A172 (cell line): Measurements from ENCODE around the gene PLEKHO2. TPM values are rescaled to one million over a fixed set of nuclear protein-coding genes. Genes with fewer than 3 reads are reported as not detected.

Experiments
- DNase-seq: peaks from one replicate; pipeline ENCODE4 v3.0.0-alpha.2; 2015; ENCODE audit warnings: low spot score
- total RNA-seq: library from RNA; depleted of rRNA; stranded (reverse); fragments of >200 nt; shearing (Covaris generic); gene quantifications from 2 replicates; pipeline ENCODE4 v1.2.3, GENCODE V29; 2014; rRNA removed

The PLEKHO2 gene
- total RNA-seq, 1 experiment from 2014 or later: 15.2 TPM

DNA sequence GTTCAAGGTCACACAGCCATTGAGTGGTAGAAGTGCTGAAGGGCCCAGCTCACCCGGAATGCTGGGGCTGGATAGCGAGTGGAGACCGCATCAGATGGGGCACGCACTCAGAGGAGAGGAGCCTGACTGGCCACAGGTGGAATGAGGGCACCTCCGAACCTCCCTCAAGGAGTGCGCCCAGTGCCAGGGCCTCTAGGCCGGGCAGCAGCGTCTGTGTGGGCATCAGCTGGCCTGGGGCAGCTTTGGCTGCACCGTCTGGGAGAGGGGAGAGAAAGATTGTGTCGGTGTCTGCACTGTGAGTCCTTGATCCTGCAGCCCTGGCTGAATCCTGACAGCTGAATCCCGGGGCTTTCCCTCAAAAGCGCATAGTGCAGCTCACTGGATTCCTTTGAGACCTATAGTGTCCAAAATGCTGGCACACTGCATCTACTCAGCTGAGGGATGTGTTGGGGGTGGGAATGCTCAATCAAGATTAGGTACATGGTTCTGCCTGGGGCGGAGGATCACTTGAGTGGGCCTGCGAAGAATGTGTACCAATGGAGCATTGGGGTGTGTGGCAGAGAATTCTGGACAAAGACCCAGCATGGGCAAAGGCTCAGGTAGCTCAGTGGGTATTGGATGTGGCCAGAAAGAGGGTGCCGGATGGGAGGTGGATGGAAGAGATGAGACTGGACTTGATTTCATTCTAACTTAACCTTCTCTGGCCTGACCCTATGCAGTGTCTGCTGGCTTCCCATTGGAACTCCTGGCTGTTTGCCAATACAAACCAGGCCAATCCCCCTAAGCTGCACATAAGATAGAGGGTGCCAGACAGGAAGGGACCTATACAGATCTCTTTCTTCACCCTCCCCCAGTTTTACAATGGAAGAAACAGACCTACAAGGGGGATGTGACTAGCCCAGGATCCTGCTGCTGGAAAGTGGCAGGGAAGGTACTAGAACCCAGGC is 70.9 kb downstream of the PLEKHO2 start:
- DNase-seq: no peak

DNA sequence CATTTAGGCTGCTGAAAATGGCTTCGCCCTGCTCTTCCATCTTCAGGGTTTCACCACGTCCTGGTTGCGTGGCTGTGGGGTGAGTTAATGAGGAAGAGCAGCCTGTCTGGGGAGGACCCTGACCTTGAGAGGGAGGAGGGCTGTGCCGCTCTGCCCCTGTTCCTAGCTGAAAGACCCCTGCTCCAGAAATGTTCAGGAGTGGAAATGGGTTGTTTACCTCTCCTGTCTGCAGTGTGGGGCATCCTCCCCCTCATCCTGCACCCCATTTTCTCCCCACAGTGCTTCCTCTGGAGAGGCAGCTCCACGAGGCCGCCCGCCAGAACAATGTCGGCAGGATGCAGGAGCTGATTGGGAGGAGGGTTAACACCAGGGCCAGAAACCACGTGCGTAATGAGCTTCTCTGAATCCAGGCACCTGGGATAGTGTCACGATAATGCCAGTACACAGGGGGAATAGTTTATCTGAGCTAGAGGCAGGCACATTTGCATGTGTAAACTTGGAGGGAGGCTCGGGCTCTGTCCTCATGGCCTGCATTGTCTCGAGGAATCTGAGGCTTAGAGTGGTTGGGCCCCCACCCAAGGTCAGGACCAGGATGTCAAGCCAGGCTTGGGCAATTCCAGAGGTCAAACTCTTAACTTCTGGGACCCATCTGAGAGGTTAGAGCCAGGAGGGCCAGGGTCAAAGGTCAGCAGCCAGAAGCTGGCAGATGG is 74.0 kb downstream of the PLEKHO2 start:
- no peak for DNase-seq

DNA sequence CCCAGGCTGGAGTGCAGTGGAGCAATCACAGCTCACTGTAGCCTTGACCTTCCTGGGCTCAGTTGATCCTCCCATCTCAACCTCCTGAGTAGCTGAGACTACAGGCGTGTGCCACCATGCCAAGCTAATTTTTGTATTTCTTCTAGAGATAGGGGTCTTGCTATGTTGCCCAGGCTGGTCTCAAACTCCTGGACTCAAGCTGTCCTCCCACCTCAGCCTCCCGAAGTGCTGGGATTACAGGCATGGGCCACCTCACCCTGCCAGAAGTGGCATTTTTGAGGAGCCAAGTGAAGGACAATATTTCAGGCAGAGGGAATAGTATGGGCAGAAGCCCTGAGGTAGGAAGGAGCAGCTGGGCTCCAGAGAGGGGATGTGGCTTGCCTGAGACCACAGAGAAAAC is 74.7 kb downstream of the PLEKHO2 start:
- no peak for DNase-seq

DNA sequence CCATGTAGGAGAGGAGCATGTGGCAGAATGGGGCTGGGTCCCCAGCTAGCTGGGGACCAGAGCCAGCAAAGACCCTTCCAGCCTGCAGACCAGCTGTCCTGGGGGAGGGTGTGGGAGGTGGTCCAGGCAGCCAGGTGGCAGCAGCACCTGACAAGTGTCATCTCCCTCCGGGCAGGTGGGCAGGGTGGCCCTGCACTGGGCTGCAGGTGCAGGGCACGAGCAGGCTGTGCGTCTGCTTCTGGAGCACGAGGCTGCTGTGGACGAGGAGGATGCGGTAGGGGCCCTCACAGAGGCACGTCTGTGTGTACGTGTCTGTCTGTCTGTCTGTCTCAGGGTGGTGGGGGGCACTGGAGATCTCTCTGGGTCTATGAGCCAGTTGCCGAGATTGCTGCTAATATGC is 75.5 kb downstream of the PLEKHO2 start:
- DNase-seq: no peak

Other genes with a start within 250 kb of the PLEKHO2 start
- 0.50 and 0.53 TPM in 2 replicates for gene RBPMS2, start 66.3 kb upstream of the PLEKHO2 start, total RNA-seq
- gene PIF1, start 16.3 kb upstream of the PLEKHO2 start, total RNA-seq: 11.0 and 15.1 TPM in 2 replicates
- gene ANKDD1A, start 70.0 kb downstream of the PLEKHO2 start, total RNA-seq: 5.9 and 15.7 TPM in 2 replicates
- gene SPG21, start 148.0 kb downstream of the PLEKHO2 start, total RNA-seq: 102 and 113 TPM in 2 replicates
- 33.4 and 47.1 TPM in 2 replicates for gene MTFMT, start 187.7 kb downstream of the PLEKHO2 start, total RNA-seq
- gene SLC51B, start 203.5 kb downstream of the PLEKHO2 start, total RNA-seq: not detected in 2 replicates
- gene RASL12, start 226.1 kb downstream of the PLEKHO2 start, total RNA-seq: not detected in 2 replicates
- not detected in 2 replicates for gene KBTBD13, start 234.8 kb downstream of the PLEKHO2 start, total RNA-seq